ENCODE results near the gene GRIN3B.

The GRIN3B gene

GRCh38 chr19:1046117-1046626 lies 46.0 kb downstream of the GRIN3B start:
- DNase-seq = no peak

GRCh38 chr19:1046836-1047695 lies 46.8 kb downstream of the GRIN3B start:
- DNase-seq = no peak

GRCh38 chr19:1047696-1048147 lies 47.5 kb downstream of the GRIN3B start:
- DNase-seq = no peak

GRCh38 chr19:1049106-1049505 lies 48.9 kb downstream of the GRIN3B start:
- DNase-seq = no peak

- DNase-seq = no peak
Measured at GRCh38 chr19:1049800-1050199, 49.6 kb downstream of the GRIN3B start.

DNA sequence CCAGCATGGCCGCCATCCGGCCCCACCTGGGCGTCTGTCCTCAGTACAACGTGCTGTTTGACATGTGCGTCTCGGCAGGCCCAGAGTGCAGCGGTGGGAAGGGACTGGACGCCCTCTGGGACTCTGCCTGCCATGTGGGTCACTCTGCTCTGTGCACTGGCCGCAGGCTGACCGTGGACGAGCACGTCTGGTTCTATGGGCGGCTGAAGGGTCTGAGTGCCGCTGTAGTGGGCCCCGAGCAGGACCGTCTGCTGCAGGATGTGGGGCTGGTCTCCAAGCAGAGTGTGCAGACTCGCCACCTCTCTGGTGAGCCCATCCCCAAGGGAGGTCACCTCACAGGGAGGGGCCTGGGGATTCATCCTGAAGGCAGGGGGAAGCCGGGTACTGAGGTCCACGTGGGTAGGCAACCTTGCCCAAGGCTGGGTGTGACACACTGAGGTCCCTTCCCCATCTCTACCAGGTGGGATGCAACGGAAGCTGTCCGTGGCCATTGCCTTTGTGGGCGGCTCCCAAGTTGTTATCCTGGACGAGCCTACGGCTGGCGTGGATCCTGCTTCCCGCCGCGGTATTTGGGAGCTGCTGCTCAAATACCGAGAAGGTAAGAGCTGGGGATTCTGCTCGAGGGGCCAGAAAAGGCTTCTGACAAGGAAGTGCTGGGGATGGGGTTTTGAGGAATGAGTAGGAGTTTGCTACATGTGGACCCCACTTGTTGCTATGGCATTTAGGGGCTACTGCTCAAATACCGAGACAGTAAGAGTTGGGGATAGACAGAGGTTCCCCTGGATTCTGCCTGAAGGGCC lies 51.0 kb downstream of the GRIN3B start:
- no peak for DNase-seq

DNA sequence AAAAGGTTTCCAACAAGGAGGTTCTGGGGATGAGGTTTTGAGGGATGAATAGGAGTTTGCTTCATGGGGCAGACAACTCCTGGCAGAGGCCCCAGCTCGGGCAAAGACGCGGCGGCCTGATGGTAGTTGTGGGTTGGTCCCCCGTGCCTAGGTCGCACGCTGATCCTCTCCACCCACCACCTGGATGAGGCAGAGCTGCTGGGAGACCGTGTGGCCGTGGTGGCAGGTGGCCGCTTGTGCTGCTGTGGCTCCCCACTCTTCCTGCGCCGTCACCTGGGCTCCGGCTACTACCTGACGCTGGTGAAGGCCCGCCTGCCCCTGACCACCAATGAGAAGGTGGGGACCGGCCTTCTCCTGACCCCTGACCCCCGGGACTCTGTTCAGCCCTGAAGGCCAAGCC lies 51.6 kb downstream of the GRIN3B start:
- DNase-seq = no peak

DNA sequence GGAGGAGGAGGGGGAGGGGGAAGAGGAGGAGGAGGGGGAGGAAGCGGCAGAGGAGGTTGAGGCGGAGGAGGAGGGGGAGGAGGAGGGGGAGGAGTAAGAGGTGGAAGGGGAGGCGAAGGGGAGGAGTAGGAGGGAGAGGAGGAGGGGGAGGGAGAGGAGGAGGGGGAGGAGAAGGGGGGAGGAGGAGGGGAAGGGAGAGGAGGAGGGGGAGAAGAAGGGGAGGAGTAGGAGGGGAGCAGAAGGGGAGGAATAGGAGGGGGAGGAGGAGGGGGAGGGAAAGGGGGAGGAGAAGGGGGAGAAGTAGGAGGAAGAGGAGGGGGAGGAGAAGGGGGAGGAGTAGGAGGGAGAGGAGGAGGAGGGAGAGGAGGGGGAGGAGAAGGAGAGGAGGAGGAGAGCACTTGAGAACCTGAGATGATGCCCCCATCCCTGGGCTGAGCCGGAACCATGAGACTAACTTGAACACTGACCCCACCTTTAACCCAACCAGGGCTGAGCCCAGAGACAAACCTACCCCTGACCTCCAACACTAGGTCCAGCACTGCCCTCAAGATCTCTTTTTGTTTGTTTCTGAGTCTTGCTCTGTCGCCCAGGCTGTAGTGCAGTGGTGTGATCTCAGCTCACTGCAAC lies 52.2 kb downstream of the GRIN3B start:
- no peak for DNase-seq

GRCh38 chr19:1053176-1054101 lies 53.2 kb downstream of the GRIN3B start:
- DNase-seq = no peak

DNA sequence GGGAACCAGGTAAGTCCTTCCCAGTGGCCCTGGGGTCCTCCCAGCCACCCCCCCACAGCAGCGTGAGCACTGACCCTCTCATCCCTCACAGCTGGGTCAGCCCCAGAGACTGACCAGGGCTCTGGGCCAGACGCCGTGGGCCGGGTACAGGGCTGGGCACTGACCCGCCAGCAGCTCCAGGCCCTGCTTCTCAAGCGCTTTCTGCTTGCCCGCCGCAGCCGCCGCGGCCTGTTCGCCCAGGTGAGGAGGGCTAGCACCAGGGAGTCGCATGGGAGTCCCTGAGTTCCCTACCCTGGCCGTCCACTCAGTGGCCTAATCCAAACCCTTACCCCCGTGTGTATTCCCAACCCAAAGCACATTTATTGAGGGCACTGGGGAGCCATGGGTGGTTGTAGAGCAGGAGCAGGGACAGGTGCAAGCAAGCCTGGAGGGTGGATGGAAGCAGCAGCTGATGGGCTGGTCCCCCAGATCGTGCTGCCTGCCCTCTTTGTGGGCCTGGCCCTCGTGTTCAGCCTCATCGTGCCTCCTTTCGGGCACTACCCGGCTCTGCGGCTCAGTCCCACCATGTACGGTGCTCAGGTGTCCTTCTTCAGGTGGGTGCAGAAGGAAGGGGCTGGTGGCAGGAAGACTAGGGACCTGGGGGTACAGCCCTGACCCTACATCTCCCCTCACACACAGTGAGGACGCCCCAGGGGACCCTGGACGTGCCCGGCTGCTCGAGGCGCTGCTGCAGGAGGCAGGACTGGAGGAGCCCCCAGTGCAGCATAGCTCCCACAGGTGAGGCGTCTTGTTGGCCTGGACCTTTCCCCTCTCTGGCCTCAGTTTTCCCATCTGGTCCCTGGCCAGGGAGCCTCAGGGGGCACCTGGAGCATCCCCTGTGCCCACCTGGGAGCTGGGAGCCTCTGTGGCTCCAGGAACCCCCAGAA lies 54.1 kb downstream of the GRIN3B start:
- DNase-seq = no peak

- DNase-seq = no peak
Measured at GRCh38 chr19:1055028-1055425, 54.8 kb downstream of the GRIN3B start.

GRCh38 chr19:1055886-1056620 lies 55.8 kb downstream of the GRIN3B start:
- DNase-seq = no peak

- DNase-seq = no peak
Measured at GRCh38 chr19:1057176-1057855, 57.1 kb downstream of the GRIN3B start.

DNA sequence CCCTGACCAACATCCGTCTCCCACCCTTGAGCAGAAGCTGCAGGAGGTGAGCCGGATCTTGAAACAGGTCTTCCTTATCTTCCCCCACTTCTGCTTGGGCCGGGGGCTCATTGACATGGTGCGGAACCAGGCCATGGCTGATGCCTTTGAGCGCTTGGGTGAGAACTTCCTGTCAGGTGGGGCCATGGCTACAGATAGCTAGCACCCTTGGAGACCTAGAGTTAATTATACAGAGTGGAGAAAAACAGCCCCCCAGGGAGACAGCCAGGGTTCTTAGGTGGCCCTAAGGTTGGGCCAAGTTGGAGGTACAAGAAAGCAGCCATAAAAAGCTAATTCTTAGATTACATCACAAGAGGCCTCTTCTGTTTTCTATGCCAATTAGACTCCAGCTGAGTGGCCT lies 57.9 kb downstream of the GRIN3B start:
- no peak for DNase-seq
